Choroid plexus epithelial cell (primary cell): ENCODE measurements around the gene JMJD6.

ENCODE experiments used
- DNase-seq: peaks from one replicate; pipeline ENCODE4 v3.0.0-alpha.2; 2010; ENCODE audit warnings: low read depth
- H3K4me3 ChIP-seq: 2 replicates; pipeline ENCODE4 v1.5.1; 2011; ENCODE audit warnings: low read depth, mild to moderate bottlenecking, control low read depth, low read length, moderate library complexity
- TF ChIP-seq, protein P1 (sequence below): conservative IDR thresholded peaks from 2 replicates; pipeline ENCODE4 v1.5.1; 2011; ENCODE audit warnings: low read depth, mild to moderate bottlenecking, control low read depth, inconsistent platforms, low read length, moderate library complexity

JMJD6 gene

DNA sequence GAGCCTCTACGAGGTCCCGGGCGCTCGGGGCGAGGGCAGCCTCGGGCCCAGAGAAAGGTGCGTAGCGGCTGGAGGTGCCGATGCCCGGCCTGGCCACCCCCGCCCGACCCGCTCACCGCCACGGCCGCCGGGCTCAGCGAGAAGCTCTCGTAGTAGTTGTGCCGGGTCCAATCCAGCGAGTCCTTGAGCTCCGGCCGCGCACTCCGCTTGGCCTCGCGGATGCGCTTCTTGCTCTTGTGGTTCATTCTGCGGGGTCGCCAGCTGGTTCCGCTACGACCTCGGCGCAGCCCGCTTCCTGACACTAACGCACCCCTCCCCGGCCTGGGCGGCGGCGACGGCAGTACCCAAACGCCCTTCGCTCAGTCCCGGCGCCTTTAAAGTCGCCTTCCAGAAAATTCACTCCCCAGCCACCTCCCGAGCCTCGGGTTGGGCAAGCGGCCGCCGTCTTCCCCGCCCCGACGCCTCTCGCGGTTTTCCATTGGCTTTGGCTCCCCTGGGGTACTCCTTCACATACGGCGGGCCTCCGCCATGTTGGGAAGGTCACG is at the start of gene JMJD6:
Gene JMJD6, minus strand, starts transcription at position 376 of the 545 bp plus-strand sequence. Its CDS starts 131 bp downstream, at position 245.
- TF ChIP-seq, protein P1, sequence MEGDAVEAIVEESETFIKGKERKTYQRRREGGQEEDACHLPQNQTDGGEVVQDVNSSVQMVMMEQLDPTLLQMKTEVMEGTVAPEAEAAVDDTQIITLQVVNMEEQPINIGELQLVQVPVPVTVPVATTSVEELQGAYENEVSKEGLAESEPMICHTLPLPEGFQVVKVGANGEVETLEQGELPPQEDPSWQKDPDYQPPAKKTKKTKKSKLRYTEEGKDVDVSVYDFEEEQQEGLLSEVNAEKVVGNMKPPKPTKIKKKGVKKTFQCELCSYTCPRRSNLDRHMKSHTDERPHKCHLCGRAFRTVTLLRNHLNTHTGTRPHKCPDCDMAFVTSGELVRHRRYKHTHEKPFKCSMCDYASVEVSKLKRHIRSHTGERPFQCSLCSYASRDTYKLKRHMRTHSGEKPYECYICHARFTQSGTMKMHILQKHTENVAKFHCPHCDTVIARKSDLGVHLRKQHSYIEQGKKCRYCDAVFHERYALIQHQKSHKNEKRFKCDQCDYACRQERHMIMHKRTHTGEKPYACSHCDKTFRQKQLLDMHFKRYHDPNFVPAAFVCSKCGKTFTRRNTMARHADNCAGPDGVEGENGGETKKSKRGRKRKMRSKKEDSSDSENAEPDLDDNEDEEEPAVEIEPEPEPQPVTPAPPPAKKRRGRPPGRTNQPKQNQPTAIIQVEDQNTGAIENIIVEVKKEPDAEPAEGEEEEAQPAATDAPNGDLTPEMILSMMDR = no peak

DNA sequence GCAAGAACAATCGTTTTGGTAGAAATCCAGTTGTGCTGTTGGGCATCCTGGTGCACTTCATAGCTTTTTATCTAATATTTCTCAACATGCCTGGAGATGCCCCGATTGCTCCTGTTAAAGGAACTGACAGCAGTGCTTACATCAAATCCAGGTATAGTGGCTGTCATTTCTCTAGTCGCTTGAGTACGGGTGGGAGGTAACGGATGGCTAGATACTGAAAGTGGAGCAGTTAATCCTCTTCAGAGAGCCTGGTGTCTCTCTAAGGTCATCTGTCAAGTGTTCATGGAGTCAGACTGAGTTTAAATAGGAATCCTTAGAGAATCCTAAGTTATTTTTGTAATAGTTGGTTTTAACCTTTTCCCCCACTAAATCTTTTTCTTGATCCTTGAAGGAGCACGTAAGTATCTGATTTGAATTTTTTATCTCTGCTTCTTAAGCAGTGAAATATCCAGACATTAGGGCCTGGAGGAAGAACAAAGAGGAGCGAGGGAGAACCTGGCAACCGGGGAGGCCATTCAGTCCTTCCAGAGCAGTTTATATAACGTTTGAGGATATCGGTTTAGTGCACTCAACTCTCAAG is 48.7 kb upstream of the JMJD6 start:
- TF ChIP-seq, protein P1 = no peak
- no peak for DNase-seq
- H3K4me3 ChIP-seq = no peak overlapping the region

More for the DNA sequence above, at the start of gene JMJD6:
- peak within 1 kb of the TSS; percentile 68 for H3K4me3 ChIP-seq
- peak; percentile 96 for DNase-seq

DNA sequence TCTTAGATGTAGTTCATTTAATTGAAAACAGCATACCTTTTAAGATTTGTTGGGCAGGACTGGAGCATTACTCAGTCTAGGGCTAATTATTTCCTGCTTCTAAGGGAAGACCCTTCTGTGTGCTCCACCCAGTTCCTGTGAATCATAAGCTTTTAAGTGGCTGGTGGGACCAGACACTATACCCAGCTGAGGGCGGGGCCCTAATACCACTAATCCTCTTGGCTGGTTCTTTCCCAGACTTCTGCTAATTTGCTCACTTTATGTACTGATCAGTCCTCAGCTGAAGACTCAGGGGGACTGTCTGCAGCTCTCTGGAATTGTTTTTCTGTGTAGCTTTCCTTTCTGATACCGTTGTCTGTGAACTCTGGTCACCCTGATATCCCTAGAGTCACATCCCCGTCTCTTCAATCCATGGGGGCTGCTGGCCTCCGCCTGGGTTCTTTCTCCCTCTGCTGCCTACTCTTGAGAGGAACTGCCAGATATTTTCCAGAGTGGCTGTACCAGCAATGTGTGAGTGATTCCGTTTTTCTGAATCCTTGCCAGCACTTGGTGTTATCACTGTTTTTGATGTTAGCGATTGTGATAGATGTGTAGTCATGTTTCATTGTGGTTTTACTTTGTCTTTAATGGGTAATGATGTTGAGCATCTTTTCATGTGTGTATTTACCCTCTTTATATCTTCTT is 46.6 kb upstream of the JMJD6 start:
- peak; percentile 71 for DNase-seq
- H3K4me3 ChIP-seq = no peak overlapping the region
- TF ChIP-seq, protein P1 = peak; percentile 11

DNA sequence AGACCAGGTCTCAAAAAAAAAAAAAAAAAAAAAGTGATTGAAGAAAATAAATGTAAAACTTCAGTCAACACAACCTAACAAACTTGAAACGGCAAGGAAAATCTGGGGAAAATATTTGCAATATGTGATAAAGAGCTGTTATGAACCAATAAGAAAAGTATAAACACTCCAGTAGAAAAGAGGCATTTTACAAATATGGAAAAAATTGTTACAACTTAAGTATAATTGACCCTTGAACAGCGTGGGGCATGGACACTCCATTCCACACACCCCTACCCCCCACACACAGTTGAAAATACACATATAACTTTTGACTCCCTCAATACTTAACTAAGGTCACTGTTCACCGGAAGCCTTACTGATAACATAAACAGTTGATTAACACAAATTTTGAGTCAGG is 32.2 kb upstream of the JMJD6 start:
- no peak for DNase-seq
- TF ChIP-seq, protein P1 = no peak

DNA sequence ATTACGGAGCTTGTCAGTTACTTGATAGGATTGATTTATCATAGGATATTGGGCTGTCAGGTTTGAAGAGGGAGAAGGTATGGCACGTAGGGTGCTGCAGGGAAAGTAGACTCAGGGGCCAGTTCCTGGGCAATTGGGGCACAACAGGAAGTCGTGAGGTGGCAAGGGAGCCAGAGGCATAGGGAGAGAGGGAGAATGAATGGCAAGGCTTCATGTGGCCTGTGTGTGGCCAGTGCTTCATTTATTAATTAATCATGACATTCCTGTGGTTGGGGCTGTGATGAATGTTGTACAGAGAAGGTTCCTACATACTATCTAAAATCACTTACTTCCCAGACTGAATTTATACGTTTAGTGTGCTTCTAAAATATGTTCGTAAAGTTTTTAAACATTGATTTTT is 30.9 kb upstream of the JMJD6 start:
- DNase-seq = no peak
- TF ChIP-seq, protein P1 = no peak
- no peak overlapping the region for H3K4me3 ChIP-seq

More for the DNA sequence above, 32.2 kb upstream of the JMJD6 start:
- H3K4me3 ChIP-seq = no peak overlapping the region

DNA sequence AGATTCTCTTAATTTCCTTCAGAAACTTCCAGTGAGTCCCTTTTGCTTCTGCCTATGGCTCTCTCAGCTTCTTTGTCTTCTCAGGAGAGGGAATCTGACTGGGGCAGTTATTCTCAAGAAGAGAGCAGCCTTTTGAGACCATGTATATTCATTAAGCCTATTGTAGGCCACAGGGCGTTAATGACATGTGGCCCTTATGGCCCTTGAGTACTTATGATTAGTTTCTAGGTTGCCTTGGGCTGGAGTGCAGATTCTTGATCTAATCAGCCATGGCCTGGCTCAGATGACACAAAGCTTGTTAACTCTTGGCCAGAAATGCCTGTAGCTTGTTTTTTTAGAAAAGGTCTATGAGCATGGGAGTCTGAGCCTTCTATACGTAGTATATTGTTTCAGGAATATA is 28.9 kb upstream of the JMJD6 start:
- DNase-seq = no peak
- TF ChIP-seq, protein P1 = no peak
- no peak overlapping the region for H3K4me3 ChIP-seq
